K562 (cell line): ENCODE measurements around the gene ZC3H8. TPM values are rescaled to one million over a fixed set of nuclear protein-coding genes. Genes with fewer than 3 reads are reported as not detected.

Experiments used
- polyA plus RNA-seq, 8 experiments: library from polyadenylated mRNA; depleted of rRNA in 4 of 8; stranded (reverse) in 5 of 8; unstranded in 3 of 8; fragments of >200 nt; fragmentation: Nextera tagmentation in 2 of 8; fragmentation: Illumina TruSeq in 1 of 8; extraction: Ambion mirVana in 2 of 8; extraction: Trizol in 1 of 8; gene quantifications; 2 replicates each; pipeline versions ENCODE4 v1.2.1 to v1.2.3, GENCODE V29; 2011 to 2014; ENCODE audit warnings: inconsistent platforms in 1 of 8, missing spikeins in 1 of 8
- total RNA-seq, 7 experiments: library from RNA; depleted of rRNA in 6 of 7; stranded (reverse); fragments of >200 nt in 6 of 7; fragmentation: Illumina TruSeq in 2 of 7; extraction: Trizol in 2 of 7; gene quantifications; 2 replicates each; pipeline versions ENCODE4 v1.2.1 to v1.2.3, GENCODE V29; 2011 to 2021; ENCODE audit warnings: low replicate concordance in 1 of 7

Gene ZC3H8
- total and polyA plus RNA-seq, 9 of the 15 experiments (the other 6 are each of a cell fraction or from before 2014, with no cell fraction given): 11.6 to 41.5 (median 27.5) TPM

Other genes starting within 250 kb of the ZC3H8 start
- gene TMEM87B, start 199.8 kb downstream of the ZC3H8 start, total RNA-seq (2014; rRNA removed): 5.7 and 6.8 TPM in 2 replicates
- gene TMEM87B, start 199.8 kb downstream of the ZC3H8 start, total RNA-seq (2014; rRNA removed; fragmentation: Illumina TruSeq; extraction: Trizol): 17.1 and 17.9 TPM in 2 replicates
- 11.5 and 12.3 TPM in 2 replicates for gene TMEM87B, start 199.8 kb downstream of the ZC3H8 start, total RNA-seq (2015; rRNA removed; fragmentation: Illumina TruSeq; extraction: Trizol)
- gene TMEM87B, start 199.8 kb downstream of the ZC3H8 start, total RNA-seq (2021): 11.0 and 11.3 TPM in 2 replicates
- 11.5 and 17.1 TPM in 2 replicates for gene TMEM87B, start 199.8 kb downstream of the ZC3H8 start, polyA plus RNA-seq (2011; rRNA removed)
- 12.6 and 14.4 TPM in 2 replicates for gene TMEM87B, start 199.8 kb downstream of the ZC3H8 start, polyA plus RNA-seq (2014; fragmentation: Illumina TruSeq; extraction: Trizol)
- 1 to 10 TPM; 3.7 to 5.8 TPM for gene TMEM87B, start 199.8 kb downstream of the ZC3H8 start, polyA plus RNA-seq (2014; fragmentation: Nextera tagmentation; extraction: Ambion mirVana)
- gene TMEM87B, start 199.8 kb downstream of the ZC3H8 start, polyA plus RNA-seq (2014; rRNA removed): 7.6 and 9.5 TPM in 2 replicates
- not detected in 2 replicates for gene FBLN7, start 116.7 kb downstream of the ZC3H8 start, total RNA-seq (2014; rRNA removed)
- not detected in 2 replicates for gene FBLN7, start 116.7 kb downstream of the ZC3H8 start, total RNA-seq (2014; rRNA removed; fragmentation: Illumina TruSeq; extraction: Trizol)
- gene FBLN7, start 116.7 kb downstream of the ZC3H8 start, total RNA-seq (2015; rRNA removed; fragmentation: Illumina TruSeq; extraction: Trizol): not detected in 2 replicates
- 0.13 TPM in 1 of 2 replicates, not detected in the other for gene FBLN7, start 116.7 kb downstream of the ZC3H8 start, total RNA-seq (2021)
- not detected in 2 replicates for gene FBLN7, start 116.7 kb downstream of the ZC3H8 start, polyA plus RNA-seq (2011; rRNA removed)
- gene FBLN7, start 116.7 kb downstream of the ZC3H8 start, polyA plus RNA-seq (2014; fragmentation: Illumina TruSeq; extraction: Trizol): not detected in 2 replicates
- not detected for gene FBLN7, start 116.7 kb downstream of the ZC3H8 start, polyA plus RNA-seq (2014; fragmentation: Nextera tagmentation; extraction: Ambion mirVana)
- not detected in 2 replicates for gene FBLN7, start 116.7 kb downstream of the ZC3H8 start, polyA plus RNA-seq (2014; rRNA removed)
- gene ZC3H6, start 20.6 kb upstream of the ZC3H8 start, total RNA-seq (2014; rRNA removed): 1.3 and 1.6 TPM in 2 replicates
- gene ZC3H6, start 20.6 kb upstream of the ZC3H8 start, total RNA-seq (2014; rRNA removed; fragmentation: Illumina TruSeq; extraction: Trizol): 1.9 and 4.2 TPM in 2 replicates
- 1.5 and 1.9 TPM in 2 replicates for gene ZC3H6, start 20.6 kb upstream of the ZC3H8 start, total RNA-seq (2015; rRNA removed; fragmentation: Illumina TruSeq; extraction: Trizol)
- 1.9 and 2.6 TPM in 2 replicates for gene ZC3H6, start 20.6 kb upstream of the ZC3H8 start, total RNA-seq (2021)
- gene ZC3H6, start 20.6 kb upstream of the ZC3H8 start, polyA plus RNA-seq (2011; rRNA removed): 1.5 and 2.5 TPM in 2 replicates
- gene ZC3H6, start 20.6 kb upstream of the ZC3H8 start, polyA plus RNA-seq (2014; fragmentation: Illumina TruSeq; extraction: Trizol): 1.2 and 2.1 TPM in 2 replicates
- gene ZC3H6, start 20.6 kb upstream of the ZC3H8 start, polyA plus RNA-seq (2014; fragmentation: Nextera tagmentation; extraction: Ambion mirVana): under 1 TPM; 0.45 to 0.53 TPM
- 1.7 and 2.5 TPM in 2 replicates for gene ZC3H6, start 20.6 kb upstream of the ZC3H8 start, polyA plus RNA-seq (2014; rRNA removed)
- 0.14 TPM in 1 of 2 replicates, not detected in the other for gene RGPD8, start 178.6 kb upstream of the ZC3H8 start, total RNA-seq (2014; rRNA removed)
- 0.15 and 0.26 TPM in 2 replicates for gene RGPD8, start 178.6 kb upstream of the ZC3H8 start, total RNA-seq (2014; rRNA removed; fragmentation: Illumina TruSeq; extraction: Trizol)
- 0.11 and 0.38 TPM in 2 replicates for gene RGPD8, start 178.6 kb upstream of the ZC3H8 start, total RNA-seq (2015; rRNA removed; fragmentation: Illumina TruSeq; extraction: Trizol)
- gene RGPD8, start 178.6 kb upstream of the ZC3H8 start, total RNA-seq (2021): 0.45 and 0.47 TPM in 2 replicates
- 0.11 and 0.17 TPM in 2 replicates for gene RGPD8, start 178.6 kb upstream of the ZC3H8 start, polyA plus RNA-seq (2011; rRNA removed)
- gene RGPD8, start 178.6 kb upstream of the ZC3H8 start, polyA plus RNA-seq (2014; fragmentation: Illumina TruSeq; extraction: Trizol): 0.04 and 0.07 TPM in 2 replicates
- gene RGPD8, start 178.6 kb upstream of the ZC3H8 start, polyA plus RNA-seq (2014; fragmentation: Nextera tagmentation; extraction: Ambion mirVana): under 1 TPM in 1 of 2 experiments, not detected in 1; 0.03 TPM
- 0.07 and 0.08 TPM in 2 replicates for gene RGPD8, start 178.6 kb upstream of the ZC3H8 start, polyA plus RNA-seq (2014; rRNA removed)
- 20.7 and 26.4 TPM in 2 replicates for gene TTL, start 227.1 kb upstream of the ZC3H8 start, total RNA-seq (2014; rRNA removed)
- 54.4 and 57.4 TPM in 2 replicates for gene TTL, start 227.1 kb upstream of the ZC3H8 start, total RNA-seq (2014; rRNA removed; fragmentation: Illumina TruSeq; extraction: Trizol)
- gene TTL, start 227.1 kb upstream of the ZC3H8 start, total RNA-seq (2015; rRNA removed; fragmentation: Illumina TruSeq; extraction: Trizol): 38.8 and 41.6 TPM in 2 replicates
- gene TTL, start 227.1 kb upstream of the ZC3H8 start, total RNA-seq (2021): 51.4 and 53.5 TPM in 2 replicates
- 26.5 and 34.9 TPM in 2 replicates for gene TTL, start 227.1 kb upstream of the ZC3H8 start, polyA plus RNA-seq (2011; rRNA removed)
- 37.9 and 41.8 TPM in 2 replicates for gene TTL, start 227.1 kb upstream of the ZC3H8 start, polyA plus RNA-seq (2014; fragmentation: Illumina TruSeq; extraction: Trizol)
- gene TTL, start 227.1 kb upstream of the ZC3H8 start, polyA plus RNA-seq (2014; fragmentation: Nextera tagmentation; extraction: Ambion mirVana): 10 to 100 TPM in 1 of 2 experiments, 1 to 10 TPM in 1; 9.4 to 11.2 TPM
- 23.3 and 28.6 TPM in 2 replicates for gene TTL, start 227.1 kb upstream of the ZC3H8 start, polyA plus RNA-seq (2014; rRNA removed)